Measurements from ENCODE around the gene SNRNP25. TPM values are rescaled to one million over a fixed set of nuclear protein-coding genes. Genes with fewer than 3 reads are reported as not detected.

The SNRNP25 gene
- total and polyA plus RNA-seq, 4 donors: 15.1 to 22.2 (median 17.7) TPM

GRCh38 chr16:38941-39892 is 14.4 kb upstream of the SNRNP25 start:
- 90% methylated on average over 13 of the region's 13 CpGs for WGBS
- H3K4me1 ChIP-seq (ENCODE audit: control insufficient read depth in 4 of 4, insufficient read depth in 4 of 4, low read length in 3 of 4): peaks cover 0 to 7% (median 1%) of the 10 kb centered on the region in 4 donors
- no peak overlapping the region for H3K4me3 ChIP-seq (ENCODE audit: low read depth in 1 of 3, low read length in 3 of 3)
- peak overlapping the region in 1 of 2 donors; percentile 10 for H3K27ac ChIP-seq (ENCODE audit: low read depth in 1 of 2, low read length in 2 of 2)
- no peaks in the 10 kb centered on the region for H3K9me3 ChIP-seq (ENCODE audit: control insufficient read depth in 4 of 4, low read length in 3 of 4)
- DNase-seq (ENCODE audit: low spot score): no peak
- no peak overlapping the region for H3K9ac ChIP-seq (ENCODE audit: low read depth in 1 of 2, low read length in 2 of 2)
- H3K36me3 ChIP-seq (ENCODE audit: control insufficient read depth in 4 of 4, insufficient read depth in 3 of 4, low read depth in 1 of 4, low read length in 3 of 4): peaks cover 0 to 3% (median under 1%) of the 10 kb centered on the region in 4 donors
- no peaks in the 10 kb centered on the region for H3K27me3 ChIP-seq (ENCODE audit: control insufficient read depth in 4 of 4, insufficient read depth in 4 of 4, low read length in 3 of 4)
- no peak for TF ChIP-seq NR2F2 (IDR thresholded peaks at IDR 0.05)
- TF ChIP-seq GABPA (IDR thresholded peaks at IDR 0.05 in 1 of 2, conservative IDR thresholded peaks at IDR 0.05 in 1 of 2): no peak
- TF ChIP-seq HNF4G (IDR thresholded peaks at IDR 0.05): no peak
- no peak for TF ChIP-seq REST (IDR thresholded peaks at IDR 0.05)
- no peak for TF ChIP-seq HNF4A (conservative IDR thresholded peaks at IDR 0.05)
- TF ChIP-seq ATF3 (IDR thresholded peaks at IDR 0.05): no peak
- TF ChIP-seq FOXA2 (IDR thresholded peaks at IDR 0.05): no peak
- no peak for TF ChIP-seq YY1 (IDR thresholded peaks at IDR 0.05)
- no peak for TF ChIP-seq EGR1 (IDR thresholded peaks at IDR 0.05; ENCODE audit: low read depth in 2 of 2)
- TF ChIP-seq CTCF (IDR thresholded peaks at IDR 0.05; ENCODE audit: low read depth, low read length, missing input control): no peak
- TF ChIP-seq SP1 (IDR thresholded peaks at IDR 0.05): no peak
- no peak for TF ChIP-seq ZBTB33 (IDR thresholded peaks at IDR 0.05)

All from liver (tissue), 9 donors.